CD4-positive, alpha-beta T cell treated with Interleukin-6 at 100 ng/mL for 8 hours (primary cell): ENCODE data around the gene PCDH1.

Experiments
- DNase-seq: peaks from one replicate; pipeline ENCODE4 v3.0.0-alpha.2; 2020; ENCODE audit warnings: mixed read lengths, low spot score

Gene PCDH1

DNA sequence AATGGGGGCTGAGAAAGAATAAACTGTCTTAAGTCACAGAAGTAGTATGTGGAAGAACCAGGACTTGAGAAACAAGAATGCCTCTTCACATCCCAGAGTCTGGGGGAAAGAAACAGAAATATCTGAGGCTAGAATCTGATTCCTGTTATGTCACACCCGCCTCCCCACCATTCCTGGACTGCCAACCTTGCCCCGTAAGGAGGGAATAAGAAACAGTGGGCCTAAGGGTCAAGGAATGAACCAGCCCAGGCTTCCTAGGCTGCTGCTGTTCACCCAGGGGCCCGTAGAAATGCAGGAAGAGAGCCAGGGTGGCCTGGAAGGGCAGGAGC is 4.3 kb downstream of the PCDH1 start:
- DNase-seq: no peak

DNA sequence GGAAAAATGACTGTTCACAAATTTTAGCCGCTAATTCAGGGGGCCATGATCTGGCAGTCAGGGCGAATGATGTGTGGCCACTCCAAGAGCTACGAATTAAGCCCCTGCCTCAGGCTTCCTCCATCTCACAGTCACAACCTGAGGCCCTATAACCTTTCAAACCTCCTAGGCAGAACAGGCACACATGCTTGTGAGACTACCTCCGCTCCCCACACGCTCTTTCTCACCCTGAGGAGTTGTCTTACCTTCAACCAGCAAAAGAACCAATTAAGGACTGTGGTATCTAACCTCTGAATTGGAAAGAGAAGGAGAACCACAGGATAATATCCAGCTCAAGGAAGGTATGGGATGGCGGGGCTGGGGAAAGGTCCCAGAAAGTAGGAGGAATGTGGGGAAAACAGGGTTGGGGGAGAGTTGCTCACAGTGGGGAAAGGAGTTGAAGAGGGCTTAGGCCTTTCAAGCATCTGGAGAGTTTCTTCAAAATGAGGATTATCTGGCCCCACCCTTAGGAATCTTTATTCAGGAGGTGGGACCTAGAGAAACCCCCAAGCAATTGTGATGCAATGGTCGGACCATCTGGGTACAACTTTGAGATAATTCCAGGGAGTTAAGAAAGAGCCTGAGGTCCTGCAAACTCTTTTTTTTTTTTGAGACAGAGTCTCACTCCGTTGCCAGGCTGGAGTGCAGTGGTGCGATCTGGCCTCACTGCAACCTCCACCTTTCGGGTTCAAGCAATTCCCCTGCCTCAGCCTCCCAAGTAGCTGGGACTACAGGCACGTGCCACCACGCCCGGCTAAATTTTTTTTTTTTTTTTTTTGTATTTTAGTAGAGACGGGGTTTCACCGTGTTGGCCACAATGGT is 5.5 kb downstream of the PCDH1 start:
- no peak for DNase-seq

DNA sequence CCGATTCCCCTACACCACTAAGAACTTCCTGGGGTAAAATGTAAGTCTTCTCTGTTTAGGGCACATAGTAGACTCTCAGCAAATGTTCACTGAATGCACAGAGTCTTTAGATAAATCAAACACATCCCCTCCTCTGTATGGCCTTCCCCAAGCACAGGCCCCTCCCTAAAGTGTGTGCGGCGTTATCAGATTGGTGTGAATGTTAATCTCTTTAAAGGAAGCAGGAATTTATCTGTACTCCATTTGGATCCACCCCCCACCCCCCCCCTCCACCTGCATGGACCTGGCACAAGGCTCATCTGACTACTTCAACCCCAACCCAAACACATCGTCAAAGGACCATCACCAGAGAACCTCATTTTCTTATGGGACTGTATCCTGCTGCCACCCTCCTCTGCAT is 6.3 kb downstream of the PCDH1 start:
- DNase-seq: no peak

DNA sequence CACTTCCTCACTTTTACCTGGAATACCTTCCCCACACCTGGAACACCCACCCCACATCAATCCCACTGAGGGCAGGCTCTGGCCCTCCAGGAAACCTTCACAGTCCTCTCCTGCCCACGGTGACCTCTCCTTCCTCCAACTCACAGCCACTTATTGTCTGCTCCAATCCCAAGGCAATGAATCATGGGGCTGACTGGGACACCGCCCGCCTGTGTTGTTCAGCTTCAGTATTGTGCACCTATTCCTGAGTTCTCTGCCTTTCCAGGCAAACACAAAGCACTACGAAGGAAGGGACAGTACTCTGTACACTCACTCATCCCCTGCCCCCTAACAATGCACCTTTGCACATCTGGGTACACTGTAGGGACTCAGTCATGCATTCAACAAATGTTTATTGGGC is 7.3 kb downstream of the PCDH1 start:
- no peak for DNase-seq

DNA sequence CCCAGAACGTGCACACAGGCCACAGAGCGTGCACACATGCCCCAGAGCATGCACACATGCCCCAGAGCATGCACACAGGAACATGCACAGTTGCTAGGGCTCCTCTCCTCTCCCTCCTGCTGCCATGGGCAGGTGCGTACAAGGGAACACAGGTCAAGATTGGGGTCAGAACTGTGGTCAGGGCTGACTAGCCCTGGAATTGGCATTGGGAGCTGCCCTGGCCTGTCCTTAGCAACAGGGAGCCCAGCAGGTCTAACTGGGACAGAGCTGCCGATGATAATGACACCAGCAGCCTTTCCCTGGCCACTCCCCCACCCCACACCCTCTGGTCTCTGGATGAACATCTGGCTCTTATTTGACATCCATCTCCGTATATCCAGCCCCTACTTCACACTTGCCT is 8.0 kb downstream of the PCDH1 start:
- no peak for DNase-seq

DNA sequence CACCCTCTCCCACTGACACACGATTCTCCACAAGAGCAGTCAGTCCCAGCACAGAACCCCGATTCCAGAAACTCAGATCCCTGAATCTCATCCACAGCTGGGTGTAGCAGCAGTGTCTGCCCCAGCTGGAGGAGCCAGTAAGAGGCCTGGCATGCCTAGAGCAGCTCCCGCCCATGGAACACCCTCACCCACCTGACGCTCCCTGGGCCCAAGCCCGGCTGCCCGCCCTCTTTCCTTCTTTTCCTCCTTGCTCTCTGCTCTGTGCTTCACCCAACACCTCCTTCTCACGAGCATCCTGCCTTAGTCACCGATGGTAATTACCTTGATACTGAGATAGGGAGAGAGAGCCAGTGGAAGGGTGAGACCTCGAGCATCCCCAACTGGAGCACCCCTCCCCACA is 8.7 kb downstream of the PCDH1 start:
- DNase-seq: no peak

DNA sequence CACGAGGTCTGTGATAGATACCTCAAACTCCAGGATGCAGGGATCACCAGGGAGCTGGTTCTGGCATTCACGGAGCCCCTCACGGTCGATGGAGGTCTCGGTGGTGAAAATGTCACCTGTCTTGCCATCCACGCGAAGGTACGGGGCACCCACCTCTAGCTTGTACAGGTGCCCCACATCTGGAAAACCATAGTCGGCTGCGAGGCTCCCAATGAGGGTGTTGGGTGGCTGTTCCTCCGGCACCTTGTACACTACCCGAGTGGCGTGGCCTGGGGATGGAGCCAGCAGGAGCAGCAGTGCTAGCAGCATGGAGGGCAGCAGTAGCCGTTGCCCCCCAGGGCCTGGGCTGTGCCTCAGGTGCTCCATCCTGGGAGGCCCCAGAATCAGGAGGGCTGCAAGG is 9.2 kb downstream of the PCDH1 start:
- no peak for DNase-seq

DNA sequence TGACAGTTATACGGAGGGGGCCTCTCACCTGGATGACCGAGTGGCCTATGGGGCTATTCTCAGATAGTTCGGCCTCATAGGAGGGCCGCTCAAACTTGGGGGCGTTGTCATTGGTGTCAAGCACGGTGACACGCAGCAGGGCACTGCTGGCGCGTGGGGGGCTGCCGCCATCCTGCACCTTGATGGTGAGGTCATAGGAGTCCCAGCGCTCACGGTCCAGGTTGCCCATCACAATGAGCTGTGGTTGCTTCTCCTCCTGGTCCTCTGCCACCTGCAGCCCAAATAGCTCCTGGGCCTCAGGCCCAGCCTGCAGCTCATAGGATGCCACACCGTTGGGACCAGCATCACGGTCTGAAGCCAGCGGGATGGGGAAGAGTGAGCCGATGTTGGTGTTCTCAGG is 9.7 kb downstream of the PCDH1 start:
- no peak for DNase-seq

DNA sequence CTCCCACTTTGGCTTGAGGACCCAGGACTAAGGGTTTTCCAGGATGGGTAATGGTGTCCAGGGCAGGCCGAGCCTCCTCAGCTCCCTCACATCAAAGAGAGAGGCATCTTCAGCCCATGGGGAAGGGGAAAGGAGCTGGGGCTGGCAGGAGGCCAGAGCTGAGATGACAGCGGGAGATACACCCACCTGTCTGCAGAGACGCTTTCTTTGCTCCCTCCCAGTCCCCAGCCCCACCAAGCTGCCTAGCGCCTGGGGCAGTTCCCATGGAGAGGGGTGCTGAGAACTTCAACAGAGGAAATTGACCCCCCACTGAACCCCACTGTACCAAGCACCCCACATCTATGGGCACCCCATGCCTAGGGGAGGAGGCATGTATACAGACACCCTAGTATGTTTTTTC is 10.6 kb downstream of the PCDH1 start:
- DNase-seq: no peak

DNA sequence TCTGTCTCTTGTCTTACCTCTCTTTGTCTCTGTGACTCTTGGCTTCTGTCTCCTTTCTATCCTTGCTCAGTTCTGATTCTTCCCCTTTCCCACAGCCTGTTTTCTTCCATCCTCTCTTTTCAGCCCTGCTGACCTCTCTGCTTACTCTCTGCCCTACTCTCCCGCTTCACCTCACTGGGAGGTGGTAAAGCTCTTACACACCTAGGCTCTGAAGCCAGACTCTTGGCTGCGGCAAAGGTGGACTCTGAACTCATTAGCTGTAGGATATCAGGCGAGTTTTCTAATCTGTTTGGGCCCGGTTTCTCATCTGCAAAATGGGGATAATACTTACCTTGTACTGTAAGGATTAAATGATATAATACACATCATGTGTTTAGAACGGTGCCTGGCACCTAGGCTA is 11.1 kb downstream of the PCDH1 start:
- DNase-seq: no peak

DNA sequence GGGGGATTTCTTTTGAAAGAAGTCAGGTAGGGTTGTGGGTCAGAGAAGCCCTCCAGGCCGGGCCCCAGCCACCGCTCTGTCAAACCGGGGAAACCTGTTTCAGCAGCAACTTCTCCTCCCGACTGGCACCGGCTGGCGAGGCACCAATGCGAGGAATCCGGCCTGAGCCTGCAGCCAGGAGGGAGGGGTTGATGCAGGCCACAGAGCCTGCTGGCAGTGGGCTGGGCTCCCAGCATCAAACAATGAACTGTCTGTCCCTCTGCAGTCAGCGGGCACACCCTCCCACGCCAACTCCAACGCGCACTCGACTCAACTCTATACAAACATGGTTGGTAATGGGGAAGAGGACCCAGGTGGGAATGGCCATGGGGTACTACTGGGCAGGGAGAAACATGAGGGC is 12.1 kb downstream of the PCDH1 start:
- no peak for DNase-seq

DNA sequence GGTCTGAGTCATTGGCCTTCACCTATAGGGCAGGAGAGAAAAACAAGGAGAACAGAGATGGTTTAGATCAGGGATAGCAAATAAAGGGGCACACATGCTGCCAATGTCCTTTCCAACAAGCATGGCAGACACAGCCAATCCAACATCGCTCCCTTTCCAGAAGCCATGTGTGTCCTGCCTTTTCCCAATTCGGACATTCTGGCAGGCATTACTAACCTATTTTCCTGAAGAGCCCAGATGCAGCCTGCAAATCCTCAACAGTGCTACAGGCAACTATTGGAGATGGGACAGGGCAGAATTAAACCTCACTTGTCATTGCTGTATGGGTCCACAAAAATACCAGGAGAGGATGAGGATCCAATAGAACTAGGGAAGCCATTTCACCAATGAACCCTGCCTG is 12.8 kb downstream of the PCDH1 start:
- no peak for DNase-seq

DNA sequence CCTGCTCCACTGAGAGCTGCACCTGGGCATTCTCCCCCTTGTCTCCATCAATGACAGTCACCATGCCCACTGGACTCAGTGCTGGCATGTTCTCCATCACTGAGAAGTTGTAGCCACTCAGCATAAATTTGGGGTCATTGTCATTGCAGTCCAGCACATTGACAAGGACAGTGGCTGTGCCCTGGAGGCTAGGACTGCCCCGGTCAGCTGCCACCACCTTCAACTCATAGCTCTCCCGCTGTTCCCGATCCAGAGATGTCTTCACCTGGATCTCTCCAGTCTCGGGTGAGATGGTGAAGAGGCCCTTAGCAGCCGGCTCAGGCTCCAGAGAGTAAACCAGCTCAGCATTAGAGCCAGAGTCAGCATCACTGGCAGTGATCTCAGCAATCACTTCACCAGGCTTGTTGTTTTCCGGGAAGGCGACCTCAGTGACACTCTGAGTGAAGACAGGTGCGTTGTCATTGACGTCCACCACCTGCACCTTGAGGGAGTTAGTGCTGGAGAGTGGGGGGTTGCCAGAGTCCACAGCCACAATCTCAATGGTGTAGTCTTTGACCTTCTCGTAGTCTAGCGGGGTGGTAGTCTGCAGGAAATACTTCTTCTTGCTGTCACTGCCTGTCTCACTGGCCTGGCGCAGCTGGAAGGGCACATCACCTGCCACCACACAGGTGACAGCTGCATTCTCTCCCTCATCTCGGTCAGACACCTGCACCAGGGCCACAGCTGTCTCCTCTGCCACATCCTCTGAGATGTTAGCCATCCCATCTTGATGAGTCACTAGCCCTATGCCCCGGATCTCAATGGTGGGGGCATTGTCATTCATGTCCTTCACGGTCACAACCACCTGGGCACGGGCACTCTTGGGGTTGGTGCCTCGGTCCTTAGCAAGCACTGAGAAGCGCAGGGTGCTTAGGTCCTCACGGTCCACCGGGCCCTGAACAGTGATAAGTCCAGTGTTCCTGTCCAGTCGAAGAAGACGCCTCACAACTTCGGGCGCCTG is 13.5 kb downstream of the PCDH1 start:
- no peak for DNase-seq

DNA sequence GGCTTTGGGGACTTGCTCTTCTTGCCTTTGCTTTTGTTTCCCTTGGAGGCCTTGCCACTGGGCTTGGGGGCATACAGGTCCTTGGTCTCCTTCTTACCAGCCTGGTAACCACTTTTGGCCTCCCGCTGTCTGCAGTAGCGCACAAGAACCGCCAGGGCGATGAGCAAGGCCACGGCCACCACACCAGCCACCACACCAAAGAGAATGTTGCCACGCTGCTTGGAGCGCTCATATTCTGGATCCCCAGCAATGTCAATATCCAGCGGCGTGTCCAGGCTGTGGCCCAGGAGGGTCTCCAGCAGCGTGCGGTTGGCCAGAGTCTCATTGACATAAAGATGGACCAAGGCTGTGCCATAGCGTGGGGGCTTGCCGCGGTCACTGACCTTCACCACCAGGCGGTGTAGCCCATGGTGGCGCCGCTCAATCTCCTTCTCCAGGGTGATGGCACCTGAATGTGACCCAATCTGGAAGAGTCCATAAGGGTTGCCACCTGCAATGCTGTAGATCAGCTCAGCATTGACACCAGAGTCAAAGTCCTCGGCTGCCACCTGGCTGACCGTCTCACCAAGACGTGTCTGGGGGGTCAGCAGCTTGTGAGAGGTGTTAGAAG is 14.5 kb downstream of the PCDH1 start:
- DNase-seq: no peak

DNA sequence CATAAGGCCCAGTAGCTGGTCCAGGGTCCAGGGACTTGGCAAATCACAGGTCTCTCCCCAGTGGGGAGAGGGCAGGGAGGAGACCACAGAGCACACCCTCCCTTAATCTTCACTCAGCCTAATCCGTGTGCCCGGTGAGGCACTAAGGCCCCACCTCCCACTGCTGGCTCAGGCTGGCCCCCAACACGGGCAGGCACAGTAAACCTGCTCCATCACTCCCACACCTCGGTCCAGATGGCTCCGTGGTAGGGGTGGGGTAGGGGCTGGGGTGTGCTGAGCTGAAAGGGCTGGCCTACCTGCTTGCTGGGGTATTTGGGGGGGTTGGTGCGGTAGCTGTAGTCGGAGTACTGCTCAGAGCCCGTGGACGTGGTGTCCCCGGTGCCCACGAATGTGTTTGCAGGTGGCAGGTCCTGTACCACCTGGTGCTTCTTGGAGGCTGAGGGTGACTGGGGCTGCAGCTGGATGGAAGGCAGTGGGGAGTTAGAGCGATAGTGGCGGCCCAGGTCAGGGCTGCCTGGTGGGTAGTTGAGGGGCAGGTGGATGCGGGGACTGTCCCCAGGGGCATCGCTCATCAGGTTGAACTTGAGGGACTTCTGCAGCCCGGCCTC is 15.2 kb downstream of the PCDH1 start:
- no peak for DNase-seq

DNA sequence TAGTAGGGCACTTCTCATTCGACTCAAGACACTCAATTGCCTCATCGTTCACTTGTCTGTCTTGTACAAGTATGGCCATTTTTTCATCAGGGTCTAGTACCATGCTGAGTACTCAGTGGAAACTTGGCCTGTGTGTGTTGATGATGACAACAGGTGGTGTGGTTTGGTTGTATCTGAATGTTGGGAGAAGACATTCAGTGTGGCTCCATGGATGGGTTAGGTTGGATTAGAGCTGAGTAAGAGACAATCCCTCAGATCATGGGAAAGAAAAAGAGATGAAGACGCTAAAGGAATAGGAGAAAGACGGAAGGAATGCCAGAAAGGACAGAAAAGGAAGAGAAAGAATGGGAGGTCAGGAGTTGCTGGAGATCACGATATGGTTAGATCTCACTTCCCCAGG is 17.0 kb downstream of the PCDH1 start:
- DNase-seq: no peak

DNA sequence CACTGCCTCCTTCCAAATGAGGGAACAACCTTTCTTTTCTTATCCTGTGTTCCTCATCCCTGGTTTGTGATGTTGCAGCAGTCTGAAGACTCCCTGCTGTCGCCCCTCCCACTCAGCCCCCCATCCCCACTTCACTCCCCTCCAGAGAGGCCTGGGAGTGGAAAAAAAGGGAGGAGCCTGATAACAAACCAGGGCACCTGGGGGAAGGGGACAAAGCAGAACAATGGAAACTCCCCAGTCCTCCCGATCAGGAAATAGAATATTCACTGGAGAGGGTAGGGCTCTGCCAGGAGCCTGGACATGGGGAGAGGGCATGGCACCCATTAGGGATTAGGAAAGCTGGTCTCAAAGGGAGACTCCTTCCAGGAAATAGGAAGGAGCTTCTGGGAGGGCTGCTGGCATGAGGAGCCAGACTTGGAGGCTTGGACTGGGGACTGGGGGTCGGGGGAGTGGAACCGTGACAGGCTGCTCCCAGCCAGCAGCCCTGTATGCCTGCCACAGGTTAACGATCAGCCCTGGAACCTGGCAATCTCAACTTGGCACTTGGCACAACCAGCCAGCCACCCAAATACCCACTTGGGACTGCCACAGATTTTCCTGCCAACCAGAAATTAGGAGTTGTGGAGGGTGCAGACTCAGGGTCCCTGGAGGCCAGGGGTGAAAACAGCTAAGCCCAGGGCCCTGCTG is 20.0 kb downstream of the PCDH1 start:
- DNase-seq: no peak

DNA sequence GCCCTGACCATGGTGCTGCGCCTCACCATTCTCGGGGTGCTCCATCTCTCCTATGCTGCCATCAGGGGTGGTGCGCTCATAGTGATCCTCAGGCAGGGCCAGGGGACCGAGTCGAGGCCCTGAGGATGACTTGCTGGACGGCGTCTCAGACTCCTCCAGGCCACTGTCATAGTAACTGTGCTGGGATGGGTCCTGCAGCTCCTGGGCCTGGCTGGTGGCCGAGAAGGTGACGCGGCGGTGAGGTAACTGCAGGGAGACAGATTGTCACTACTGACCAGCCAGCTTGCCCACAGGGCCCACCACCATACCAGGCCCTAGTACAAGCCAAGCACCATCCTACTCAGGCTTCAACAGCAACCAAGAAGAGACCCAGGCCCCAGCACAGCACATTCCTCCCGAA is 21.0 kb downstream of the PCDH1 start:
- DNase-seq: no peak

DNA sequence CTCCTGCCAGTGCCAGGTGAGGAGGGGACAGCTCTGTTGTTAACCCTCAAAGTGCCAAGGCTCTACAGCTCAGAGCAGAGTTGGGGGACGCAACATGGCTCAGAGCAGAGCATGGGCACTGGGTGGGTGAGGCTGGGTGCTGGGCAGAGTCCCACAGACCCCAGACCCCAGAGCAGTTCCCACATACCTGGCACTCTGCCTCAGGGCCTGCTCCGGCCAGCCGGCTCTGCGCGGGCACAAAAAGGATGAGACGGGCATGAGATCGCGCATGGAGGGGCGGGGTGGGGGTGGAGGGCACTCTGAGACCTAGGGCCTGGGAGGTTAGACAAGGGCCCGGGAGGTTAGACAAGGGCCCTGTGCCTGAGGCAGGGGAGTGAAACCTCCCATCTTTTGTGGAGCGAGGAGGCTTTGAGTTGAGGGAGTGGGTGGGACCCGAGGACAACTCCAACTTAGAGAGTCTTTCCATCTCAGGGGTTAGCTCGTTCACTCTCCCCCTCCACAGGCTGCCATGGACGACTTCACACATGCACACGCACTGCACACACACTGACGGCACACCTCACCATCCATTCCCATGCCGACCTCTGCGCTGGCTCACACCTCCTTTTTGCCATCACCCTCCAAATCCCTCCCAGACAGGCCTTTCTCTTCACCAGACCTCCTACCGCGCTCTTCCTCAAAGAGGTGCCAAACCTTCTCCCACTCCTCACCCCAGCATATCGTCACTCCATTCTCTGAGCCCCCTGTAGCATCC is 22.0 kb downstream of the PCDH1 start:
- no peak for DNase-seq

DNA sequence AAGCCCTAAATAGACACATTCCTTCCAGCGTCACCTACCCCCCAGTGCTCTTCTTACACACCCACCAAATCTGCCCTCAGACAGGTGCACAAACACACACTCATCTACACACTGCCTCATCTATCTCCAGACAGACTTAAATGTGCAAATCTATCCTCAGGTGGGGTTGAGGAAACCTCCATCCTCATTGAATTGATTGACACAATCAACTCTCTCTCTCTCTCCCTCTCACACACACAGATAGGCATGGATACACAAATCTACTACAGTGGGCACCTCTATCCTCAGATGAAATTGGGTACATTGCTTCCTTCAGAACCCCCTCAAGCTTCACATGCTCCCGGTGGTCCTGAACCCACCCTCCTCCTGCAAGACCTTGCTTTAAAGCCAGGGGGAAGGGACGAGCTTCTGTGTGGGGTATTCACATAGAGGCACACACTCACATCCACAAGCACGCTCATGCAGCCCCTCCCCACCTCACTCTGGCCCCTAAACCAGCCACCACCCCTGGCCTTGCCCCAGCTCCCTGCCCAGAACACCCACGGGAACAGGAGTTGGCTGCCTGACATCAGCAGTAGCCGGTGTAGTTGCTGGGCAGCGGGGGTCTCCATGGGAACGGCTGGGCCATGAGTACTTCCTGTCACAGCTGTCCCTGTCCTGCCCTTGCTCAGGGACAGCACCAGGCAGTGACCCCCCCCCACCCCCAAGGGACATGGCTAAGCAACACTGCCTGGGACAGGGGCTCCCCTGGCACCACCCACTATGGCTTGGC is 22.8 kb downstream of the PCDH1 start:
- no peak for DNase-seq
